Transverse colon (tissue), 4 donors: ENCODE measurements around the gene SUPT4H1. TPM values are rescaled to one million over a fixed set of nuclear protein-coding genes. Genes with fewer than 3 reads are reported as not detected.

ENCODE experiments used
- DNase-seq: peaks from one replicate; pipeline ENCODE4 v3.0.0-alpha.2; 2019
- H3K27ac ChIP-seq, 4 donors: fragments of 200-600 bp; sonication (generic); 2 replicates each; pipeline ENCODE4 v1.5.1; 2016 to 2018; ENCODE audit warnings: inconsistent platforms in 4 of 4
- H3K27me3 ChIP-seq: fragments of 200-600 bp; sonication (generic); 2 replicates; pipeline ENCODE4 v1.5.1; 2017; ENCODE audit warnings: inconsistent platforms
- H3K36me3 ChIP-seq, 4 donors: fragments of 200-600 bp; sonication (generic); 2 replicates each; pipeline ENCODE4 v1.5.1; 2017 to 2019; ENCODE audit warnings: inconsistent platforms in 4 of 4
- H3K4me1 ChIP-seq, 4 donors: fragments of 200-600 bp; sonication (generic); 2 replicates each; pipeline ENCODE4 v1.5.1; 2017 to 2020; ENCODE audit warnings: inconsistent platforms in 4 of 4
- H3K4me3 ChIP-seq, 4 donors: fragments of 200-600 bp; sonication (generic); 1 replicate in 1 of 4; 2 replicates in 3 of 4; pipeline versions ENCODE4 v1.5.1 to v1.6.1; 2017 to 2019; ENCODE audit warnings: inconsistent platforms in 4 of 4
- H3K9me3 ChIP-seq, 2 donors: fragments of 200-600 bp; sonication (generic); 2 replicates each; pipeline ENCODE4 v1.5.1; 2017 to 2019; ENCODE audit warnings: inconsistent platforms in 2 of 2
- EP300 ChIP-seq: sonication (generic); formaldehyde crosslinking; IDR thresholded peaks from one replicate; pipeline ENCODE4 v1.6.1; 2017; ENCODE audit warnings: antibody characterized with exemption, low read depth
- POLR2A ChIP-seq: fragments of 450-650 bp; IDR thresholded peaks from one replicate; pipeline ENCODE4 v1.6.1; 2016; ENCODE audit warnings: antibody characterized with exemption, mild to moderate bottlenecking, moderate library complexity
- POLR2AphosphoS5 ChIP-seq, 3 donors: sonication (generic); formaldehyde crosslinking; IDR thresholded peaks; one replicate each; pipeline ENCODE4 v1.6.1; 2016; ENCODE audit warnings: antibody characterized with exemption in 3 of 3
- WGBS, 2 donors: methylation state at CpG; one replicate each; pipeline ENCODE4 v1.1.5; 2018; ENCODE audit warnings: low coverage in 1 of 2; 5-methylcytosine and 5-hydroxymethylcytosine counted together
- in situ Hi-C, 4 donors: fragments of 200-750 bp; cut with MboI; loops; one replicate each; pipeline versions ENCODE4 v1.15.0 to v1.15.1; 2017; ENCODE audit warnings: low sequenced_read_pairs in 3 of 4, low pct_ligation_motif_present in 1 of 4, low pct_unique_long_range_greater_than_20kb in 1 of 4
- intact Hi-C: fragments of 100-400 bp; cut with DNase I; formaldehyde crosslinking; loops from one replicate; pipeline ENCODE4 v1.15.1; 2023; ENCODE audit warnings: low total_unique reads
- total RNA-seq, 4 donors: library from RNA; depleted of rRNA; stranded (reverse); fragments of >200 nt; gene quantifications; one replicate each; pipeline ENCODE4 v1.1.0, GENCODE V29; 2016
- TF ChIP-seq, protein P1 (sequence below), 5 experiments: fragments of 200-600 bp in 3 of 5; fragments of 450-650 bp in 2 of 5; sonication (generic) in 3 of 5; IDR thresholded peaks; 1 replicate in 2 of 5; 2 replicates in 3 of 5; pipeline ENCODE4 v1.5.1; 2016 to 2017; ENCODE audit warnings: antibody characterized with exemption in 5 of 5, inconsistent platforms in 3 of 5, mild to moderate bottlenecking in 2 of 5, moderate library complexity in 1 of 5

SUPT4H1 gene
- total RNA-seq, 4 donors from 2014 or later = 12.0 to 66.3 (median 40.0) TPM

DNA sequence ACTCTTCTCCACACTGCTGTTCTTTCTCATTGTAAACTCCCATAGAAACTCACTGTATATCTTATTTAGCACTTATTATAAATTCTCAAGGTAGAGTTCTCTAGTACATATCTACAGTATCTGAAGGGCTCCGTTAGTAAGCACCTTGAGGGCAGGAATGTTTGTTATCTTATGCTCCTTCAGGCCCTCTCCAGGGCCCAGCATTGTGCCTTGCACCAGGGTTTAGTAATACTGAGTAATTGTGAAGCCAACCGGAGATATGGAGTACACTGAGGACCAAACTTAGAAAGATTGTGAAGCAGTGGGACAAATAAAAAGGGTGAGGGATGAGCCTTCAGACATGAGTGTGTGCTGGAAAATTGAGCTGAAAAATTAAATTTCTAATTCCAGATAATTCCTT is 38.9 kb upstream of the SUPT4H1 start:
- Histone ChIP-seq H3K4me3 (no peak overlapping the region), H3K36me3 (no peaks in the 10 kb centered on the region), H3K27me3 (no peaks in the 10 kb centered on the region), H3K27ac (peak overlapping the region; percentile 55 to 79 (median 62)), H3K9me3 (no peaks in the 10 kb centered on the region), H3K4me1 (peaks cover 4 to 79% (median 28%) of the 10 kb centered on the region in 4 donors)
- intact Hi-C loops (no loop called here), in situ Hi-C loops (no loop called here)
- no peak for DNase-seq
- 47 to 76% methylated on average over 2 of the region's 2 CpGs for WGBS, 2 donors
- TF ChIP-seq EP300 (no peak), POLR2A (no peak), POLR2AphosphoS5 (IDR thresholded peaks at IDR 0.05) (no peak)
- TF ChIP-seq, protein P1, sequence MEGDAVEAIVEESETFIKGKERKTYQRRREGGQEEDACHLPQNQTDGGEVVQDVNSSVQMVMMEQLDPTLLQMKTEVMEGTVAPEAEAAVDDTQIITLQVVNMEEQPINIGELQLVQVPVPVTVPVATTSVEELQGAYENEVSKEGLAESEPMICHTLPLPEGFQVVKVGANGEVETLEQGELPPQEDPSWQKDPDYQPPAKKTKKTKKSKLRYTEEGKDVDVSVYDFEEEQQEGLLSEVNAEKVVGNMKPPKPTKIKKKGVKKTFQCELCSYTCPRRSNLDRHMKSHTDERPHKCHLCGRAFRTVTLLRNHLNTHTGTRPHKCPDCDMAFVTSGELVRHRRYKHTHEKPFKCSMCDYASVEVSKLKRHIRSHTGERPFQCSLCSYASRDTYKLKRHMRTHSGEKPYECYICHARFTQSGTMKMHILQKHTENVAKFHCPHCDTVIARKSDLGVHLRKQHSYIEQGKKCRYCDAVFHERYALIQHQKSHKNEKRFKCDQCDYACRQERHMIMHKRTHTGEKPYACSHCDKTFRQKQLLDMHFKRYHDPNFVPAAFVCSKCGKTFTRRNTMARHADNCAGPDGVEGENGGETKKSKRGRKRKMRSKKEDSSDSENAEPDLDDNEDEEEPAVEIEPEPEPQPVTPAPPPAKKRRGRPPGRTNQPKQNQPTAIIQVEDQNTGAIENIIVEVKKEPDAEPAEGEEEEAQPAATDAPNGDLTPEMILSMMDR (IDR thresholded peaks at IDR 0.05) = no peak

DNA sequence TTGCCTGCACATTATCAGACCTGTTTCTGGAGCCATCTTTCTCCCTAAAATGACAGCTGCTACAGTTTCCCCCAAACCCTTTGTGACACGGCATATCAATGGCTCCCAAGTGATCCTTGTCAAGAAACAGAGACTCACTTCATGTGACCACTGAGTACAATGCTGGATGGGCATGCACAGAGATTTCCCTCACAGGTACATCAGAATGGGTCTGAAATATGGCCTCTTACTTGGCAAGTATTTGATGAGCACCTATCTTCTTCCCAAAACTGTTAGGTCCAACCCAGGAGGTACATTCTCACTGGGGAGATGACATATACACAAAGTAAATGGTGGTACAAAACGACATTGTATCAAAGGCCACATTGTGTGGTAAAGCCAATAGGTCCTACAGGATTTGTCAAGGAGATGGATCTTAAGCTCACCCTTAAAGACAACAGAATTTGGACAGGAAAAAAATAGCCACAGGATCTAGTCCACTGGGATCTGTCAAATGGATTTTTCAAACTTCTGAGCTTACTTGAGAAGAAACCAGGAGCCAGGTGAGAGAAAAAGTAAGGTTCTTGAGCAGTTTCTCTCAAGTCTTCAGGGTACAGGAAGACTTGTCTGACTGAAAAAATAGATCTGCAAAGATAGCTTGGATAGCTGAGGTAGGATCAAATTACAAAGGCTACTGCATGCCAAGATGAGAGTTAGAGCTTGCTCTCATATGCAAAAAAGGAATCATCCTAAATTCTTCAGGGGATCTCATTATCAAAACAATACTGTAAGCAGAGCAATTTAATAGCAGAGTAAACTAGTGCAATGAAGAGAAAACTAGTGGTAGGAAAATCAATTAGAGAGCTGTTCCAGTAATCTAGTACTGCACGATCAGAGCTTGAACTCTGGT is 36.5 kb upstream of the SUPT4H1 start:
- TF ChIP-seq EP300 (no peak), POLR2AphosphoS5 (IDR thresholded peaks at IDR 0.05) (no peak), POLR2A (no peak)
- TF ChIP-seq, protein P1 (IDR thresholded peaks at IDR 0.05) = no peak
- Histone ChIP-seq H3K27me3 (no peaks in the 10 kb centered on the region), H3K4me3 (no peak overlapping the region), H3K4me1 (peaks cover 6 to 82% (median 28%) of the 10 kb centered on the region in 4 donors), H3K9me3 (no peaks in the 10 kb centered on the region), H3K27ac (peak overlapping the region; percentile 57 to 79 (median 66)), H3K36me3 (no peaks in the 10 kb centered on the region)
- WGBS, 2 donors = 14 to 40% methylated on average over 2 to 3 of the region's 3 CpGs
- intact Hi-C loops = no loop called here
- in situ Hi-C loops = no loop called here
- no peak for DNase-seq

- TF ChIP-seq POLR2AphosphoS5 (IDR thresholded peaks at IDR 0.05) = peak in 1 of 3 donors; percentile 63
- TF ChIP-seq POLR2A = no peak
- WGBS, 2 donors = 43 to 55% methylated on average over 1 of the region's 1 CpG
- Histone ChIP-seq H3K9me3 (no peaks in the 10 kb centered on the region), H3K27me3 (no peaks in the 10 kb centered on the region), H3K27ac (peak overlapping the region; percentile 59 to 79 (median 70)), H3K36me3 (no peaks in the 10 kb centered on the region), H3K4me1 (peaks cover 7 to 88% (median 34%) of the 10 kb centered on the region in 4 donors), H3K4me3 (no peak overlapping the region)
- intact Hi-C loops (no loop called here), in situ Hi-C loops (no loop called here)
- peak; percentile 66 for DNase-seq
Observed at GRCh38 chr17:58387834-58388233, 35.8 kb upstream of the SUPT4H1 start.

DNA sequence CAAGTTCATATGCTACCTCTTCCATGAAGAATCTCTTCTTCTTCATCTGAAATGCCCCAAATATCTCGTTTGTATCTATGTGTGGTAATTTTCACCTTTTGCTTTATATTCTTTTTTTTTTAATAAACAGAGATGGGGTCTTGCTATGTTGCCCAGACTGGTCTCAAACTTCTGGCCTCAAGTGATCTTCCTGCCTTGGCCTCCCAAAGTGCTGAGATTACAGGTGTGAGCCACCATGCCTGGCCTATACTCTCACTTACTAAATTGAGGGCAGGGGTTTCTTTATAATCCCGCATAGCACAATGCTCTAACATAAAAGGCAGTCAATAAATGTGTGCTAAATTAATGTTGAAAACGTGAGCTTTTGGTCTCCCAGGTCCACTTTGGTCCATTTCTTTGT is 34.7 kb upstream of the SUPT4H1 start:
- Histone ChIP-seq H3K27me3 (no peaks in the 10 kb centered on the region), H3K9me3 (no peaks in the 10 kb centered on the region), H3K4me3 (no peak overlapping the region), H3K36me3 (no peaks in the 10 kb centered on the region), H3K4me1 (peaks cover 10 to 88% (median 43%) of the 10 kb centered on the region in 4 donors), H3K27ac (peak overlapping the region in 2 of 4 donors; percentile 68 to 72)
- WGBS, 2 donors = 45 to 52% methylated on average over 2 to 3 of the region's 3 CpGs
- in situ Hi-C loops = no loop called here
- TF ChIP-seq, protein P1 (IDR thresholded peaks at IDR 0.05) = no peak
- TF ChIP-seq POLR2AphosphoS5 (IDR thresholded peaks at IDR 0.05) = no peak
- no peak for TF ChIP-seq EP300
- TF ChIP-seq POLR2A = no peak
- no peak for DNase-seq
- intact Hi-C loops = no loop called here
